Heart right ventricle (tissue), 16 donors: ENCODE measurements around the gene FRY. TPM values are rescaled to one million over a fixed set of nuclear protein-coding genes. Genes with fewer than 3 reads are reported as not detected.

Experiments used
- ATAC-seq, 8 donors: fragments of 200-7000 bp; cut with Tn5 transposase; one replicate each; pipeline ENCODE4 v1.9.1; 2020; ENCODE audit warnings: mild to moderate bottlenecking in 8 of 8, moderate library complexity in 8 of 8, moderate number of reproducible peaks in 1 of 8
- DNase-seq, 2 donors: peaks; one replicate each; pipeline ENCODE4 v3.0.0-alpha.2; 2020
- H3K27ac ChIP-seq, 10 donors: fragments of 200-600 bp; sonication (generic) in 2 of 10; one replicate each; pipeline versions ENCODE4 v1.5.0 to v1.8.0; 2020 to 2022; ENCODE audit warnings: mild to moderate bottlenecking in 3 of 10
- H3K27me3 ChIP-seq, 7 donors: fragments of 200-600 bp; one replicate each; pipeline ENCODE4 v1.8.0; 2021 to 2022; ENCODE audit warnings: mild to moderate bottlenecking in 2 of 7
- H3K36me3 ChIP-seq, 9 donors: fragments of 200-600 bp; sonication (generic) in 1 of 9; one replicate each; pipeline versions ENCODE4 v1.5.0 to v1.8.0; 2020 to 2022; ENCODE audit warnings: mild to moderate bottlenecking in 2 of 9
- H3K4me1 ChIP-seq, 9 donors: fragments of 200-600 bp; sonication (generic) in 1 of 9; one replicate each; pipeline versions ENCODE4 v1.5.0 to v1.8.0; 2020 to 2022; ENCODE audit warnings: mild to moderate bottlenecking in 4 of 9
- H3K4me3 ChIP-seq, 10 donors: fragments of 200-600 bp; sonication (generic) in 2 of 10; one replicate each; pipeline versions ENCODE4 v1.5.0 to v1.8.0; 2020 to 2022; ENCODE audit warnings: mild to moderate bottlenecking in 7 of 10, moderate library complexity in 2 of 10
- H3K9me3 ChIP-seq, 11 donors: fragments of 200-600 bp in 10 of 11; sonication (generic) in 2 of 11; one replicate each; pipeline versions ENCODE4 v1.5.0 to v1.8.0; 2013 to 2022; ENCODE audit warnings: mild to moderate bottlenecking in 2 of 11, control low read depth in 1 of 11, moderate library complexity in 1 of 11
- WGBS, 2 donors: extraction: QIAGEN DNeasy Blood & Tissue Kit; methylation state at CpG; one replicate each; pipeline ENCODE4 v1.1.7; 2013; ENCODE audit warnings: inconsistent platforms in 1 of 2; 5-methylcytosine and 5-hydroxymethylcytosine counted together
- intact Hi-C, 10 donors: fragments of 100-400 bp; cut with DNase I; formaldehyde crosslinking; loops; one replicate each; pipeline versions ENCODE4 v1.11.1 to v1.14.2; 2022
- polyA plus RNA-seq, 2 donors: library from polyadenylated mRNA; stranded (reverse); fragments of 200-250 nt; gene quantifications; one replicate each; pipeline ENCODE4 v1.2.3, GENCODE V29; 2013
- total RNA-seq, 10 donors: library from RNA; stranded (reverse); fragmentation: NEBNext Ultra II Directional in 3 of 10; extraction: Animal tissue kit (Norgen Biotek cat#: 25700) in 3 of 10; gene quantifications; one replicate each; pipeline versions ENCODE4 v1.2.1 to v1.2.4, GENCODE V29; 2021 to 2023
- TF ChIP-seq, protein P1 (sequence below), 9 donors: fragments of 200-600 bp; sonication (generic) in 2 of 9; IDR thresholded peaks; one replicate each; pipeline versions ENCODE4 v1.5.0 to v1.8.0; 2021 to 2022; ENCODE audit warnings: antibody characterized with exemption in 9 of 9, mild to moderate bottlenecking in 5 of 9, moderate library complexity in 1 of 9
- donor health status: Arrhythmogenic right ventricular cardiomyopathy.
- donor health status: ischemic (EF 13 %, LVEDD 7.1; RV severe dilation, severe dysfunction).
- donor health status: healthy with polysubstance abuse.
- donor health status: DM: no; HTN: yes; CAD: no.
- donor health status: DM: no; HTN: no; CAD: no.
- donor health status: ischemic (EF 25% LVEDD 6.9; RV normal size, moderate dysfunction).
- donor health status: ischemic (EF 25% LVEDD 5.7; RV mildly dilated, moderate dysfunction).
- donor health status: healthy.
- donor health status: DM: yes; HTN: yes; CAD: no.
- donor health status: Ischemic cardiomyopathy.
- donor health status: ischemic (EF 35%, LVEDD 5.7; RV mildly dilated, moderate dysfunction).
- donor health status: nonischemic (EF 11% LVEDD 7.7; RV severe dilation, severe dysfunction).
- donor health status: DM: yes; HTN: yes; CAD: no.
- donor health status: PGD.
- donor health status: ischemic (EF 29% LVEDD 5.4; RV normal size, mild dysfunction).
- donor health status: nonischemic (EF 23%, LVEDD 6.1; RV moderate dilation, normal function).

The FRY gene
- total and polyA plus RNA-seq, 12 donors, result 24.9 to 268 (median 207) TPM

DNA sequence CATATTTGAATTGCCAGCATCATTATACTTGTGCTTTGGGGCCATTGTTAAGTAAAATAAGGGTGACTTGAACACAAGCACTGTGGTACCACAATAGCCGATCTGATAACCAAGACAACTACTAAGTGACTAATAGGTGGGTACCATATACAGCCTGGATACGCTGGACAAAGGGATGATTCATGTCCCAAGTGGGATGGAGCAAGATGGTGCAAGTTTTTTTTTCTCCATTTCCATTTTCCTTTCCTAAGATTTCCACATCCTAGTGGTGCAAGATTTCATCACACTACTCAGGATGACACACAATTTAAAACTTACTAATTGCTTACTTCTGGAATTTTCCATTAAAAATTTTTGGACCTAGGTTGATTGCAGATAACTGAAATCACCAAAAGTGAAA is 298.9 kb downstream of the FRY start:
- no peak overlapping the region for H3K27ac ChIP-seq
- peaks cover 0 to 38% (median 0%) of the 10 kb centered on the region in 9 donors for H3K36me3 ChIP-seq
- intact Hi-C loops, result no loop called here
- DNase-seq, result no peak
- H3K27me3 ChIP-seq, result no peaks in the 10 kb centered on the region
- H3K4me1 ChIP-seq, result no peaks in the 10 kb centered on the region
- ATAC-seq, result peak in 1 of 8 donors; percentile 29
- TF ChIP-seq, protein P1, sequence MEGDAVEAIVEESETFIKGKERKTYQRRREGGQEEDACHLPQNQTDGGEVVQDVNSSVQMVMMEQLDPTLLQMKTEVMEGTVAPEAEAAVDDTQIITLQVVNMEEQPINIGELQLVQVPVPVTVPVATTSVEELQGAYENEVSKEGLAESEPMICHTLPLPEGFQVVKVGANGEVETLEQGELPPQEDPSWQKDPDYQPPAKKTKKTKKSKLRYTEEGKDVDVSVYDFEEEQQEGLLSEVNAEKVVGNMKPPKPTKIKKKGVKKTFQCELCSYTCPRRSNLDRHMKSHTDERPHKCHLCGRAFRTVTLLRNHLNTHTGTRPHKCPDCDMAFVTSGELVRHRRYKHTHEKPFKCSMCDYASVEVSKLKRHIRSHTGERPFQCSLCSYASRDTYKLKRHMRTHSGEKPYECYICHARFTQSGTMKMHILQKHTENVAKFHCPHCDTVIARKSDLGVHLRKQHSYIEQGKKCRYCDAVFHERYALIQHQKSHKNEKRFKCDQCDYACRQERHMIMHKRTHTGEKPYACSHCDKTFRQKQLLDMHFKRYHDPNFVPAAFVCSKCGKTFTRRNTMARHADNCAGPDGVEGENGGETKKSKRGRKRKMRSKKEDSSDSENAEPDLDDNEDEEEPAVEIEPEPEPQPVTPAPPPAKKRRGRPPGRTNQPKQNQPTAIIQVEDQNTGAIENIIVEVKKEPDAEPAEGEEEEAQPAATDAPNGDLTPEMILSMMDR (IDR thresholded peaks at IDR 0.05), result no peak
- 94 to 96% methylated on average over 2 of the region's 2 CpGs for WGBS, 2 donors
- no peaks in the 10 kb centered on the region for H3K9me3 ChIP-seq
- H3K4me3 ChIP-seq, result no peak overlapping the region

DNA sequence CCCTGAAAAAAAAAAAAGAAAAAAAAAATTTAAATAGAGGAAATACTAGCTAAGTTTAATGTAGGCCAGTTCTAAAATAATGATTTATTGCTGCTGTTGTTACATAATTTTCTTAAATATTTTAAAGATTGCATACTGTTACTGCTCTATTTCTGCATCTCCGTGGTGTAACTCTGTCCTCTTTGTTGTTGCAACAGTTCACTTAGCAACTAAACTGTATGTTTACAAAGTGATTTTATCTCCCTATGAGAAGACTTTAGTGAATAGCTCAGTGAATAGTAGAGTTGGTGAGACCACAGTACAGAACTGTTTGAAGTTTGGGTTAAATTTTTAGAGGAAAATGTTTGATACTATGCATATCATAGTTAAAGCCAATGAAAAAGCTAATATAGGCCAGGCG is 303.1 kb downstream of the FRY start:
- TF ChIP-seq, protein P1 (IDR thresholded peaks at IDR 0.05), result no peak
- Histone ChIP-seq H3K9me3 (no peaks in the 10 kb centered on the region), H3K27ac (no peak overlapping the region), H3K36me3 (peaks cover 0 to 27% (median 0%) of the 10 kb centered on the region in 9 donors), H3K4me3 (no peak overlapping the region), H3K4me1 (no peaks in the 10 kb centered on the region), H3K27me3 (no peaks in the 10 kb centered on the region)
- DNase-seq, result no peak
- no peak for ATAC-seq
- intact Hi-C loops, result no loop called here
- 94 to 97% methylated on average over 2 of the region's 2 CpGs for WGBS, 2 donors

DNA sequence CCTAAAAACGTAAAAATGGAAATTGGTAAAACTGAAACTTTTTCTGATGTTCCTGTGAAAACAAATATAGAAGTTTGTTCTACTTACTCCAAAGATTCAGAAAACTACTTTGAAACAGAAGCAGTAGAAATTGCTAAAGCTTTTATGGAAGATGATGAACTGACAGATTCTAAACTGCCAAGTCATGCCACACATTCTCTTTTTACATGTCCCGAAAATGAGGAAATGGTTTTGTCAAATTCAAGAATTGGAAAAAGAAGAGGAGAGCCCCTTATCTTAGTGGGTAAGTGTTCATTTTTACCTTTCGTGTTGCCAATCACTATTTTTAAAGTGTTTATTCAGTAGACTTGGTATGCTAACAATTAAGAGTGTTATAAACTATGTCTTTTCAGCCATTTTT is 309.3 kb downstream of the FRY start:
- Histone ChIP-seq H3K4me1 (peaks cover 0 to 6% (median 0%) of the 10 kb centered on the region in 9 donors), H3K27ac (no peak overlapping the region), H3K4me3 (no peak overlapping the region), H3K27me3 (no peaks in the 10 kb centered on the region), H3K36me3 (peaks cover 0 to 9% (median 0%) of the 10 kb centered on the region in 9 donors), H3K9me3 (no peaks in the 10 kb centered on the region)
- 92% methylated on average over 3 of the region's 3 CpGs for WGBS, 2 donors
- DNase-seq (no peak), ATAC-seq (no peak)
- intact Hi-C loops, result no loop called here
- TF ChIP-seq, protein P1 (IDR thresholded peaks at IDR 0.05), result no peak

DNA sequence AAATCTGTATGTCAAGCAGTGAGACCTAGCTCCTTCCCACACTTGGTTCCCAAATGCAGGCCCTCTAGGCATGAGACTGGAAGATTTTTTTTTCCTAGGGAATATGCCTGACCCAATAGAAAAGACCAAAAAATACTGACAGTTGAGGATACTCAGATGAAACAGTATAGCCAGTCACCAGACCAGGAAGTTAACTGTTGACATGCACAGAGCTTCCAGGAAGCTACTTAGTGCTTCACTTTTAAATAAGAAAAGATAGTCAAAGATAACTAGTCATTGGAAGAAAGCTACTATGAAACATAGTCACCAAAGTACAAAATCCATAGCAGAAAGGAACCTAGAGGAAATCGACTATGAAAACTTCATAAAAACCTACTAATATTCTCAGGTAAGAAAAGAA is 316.1 kb downstream of the FRY start:
- Histone ChIP-seq H3K4me1 (no peaks in the 10 kb centered on the region), H3K36me3 (peaks cover 0 to 13% (median 0%) of the 10 kb centered on the region in 9 donors), H3K4me3 (no peak overlapping the region), H3K27ac (no peak overlapping the region), H3K27me3 (no peaks in the 10 kb centered on the region), H3K9me3 (no peaks in the 10 kb centered on the region)
- intact Hi-C loops, result no loop called here
- DNase-seq, result no peak
- TF ChIP-seq, protein P1 (IDR thresholded peaks at IDR 0.05), result no peak
- WGBS, 2 donors, result 54 to 100% methylated on average over 1 of the region's 1 CpG
- ATAC-seq, result no peak
